Skin of body (tissue), 3 donors: ENCODE results near the gene WDCP. TPM values are rescaled to one million over a fixed set of nuclear protein-coding genes. Genes with fewer than 3 reads are reported as not detected.

ENCODE experiments used
- DNase-seq: peaks from one replicate; lab custom pipeline; 2025; lab: John Stamatoyannopoulos, UW
- small RNA-seq: library from RNA; depleted of rRNA; stranded (forward); fragments of <200 nt; gene quantifications from one replicate; pipeline ENCODE3, GENCODE V24; 2014; ENCODE audit warnings: low replicate concordance
- total RNA-seq: library from RNA; depleted of rRNA; stranded (reverse); fragments of >200 nt; gene quantifications from one replicate; pipeline ENCODE4 v1.2.3, GENCODE V29; 2014

WDCP gene
- total RNA-seq, 1 donor from 2014 or later, result 7.1 TPM

GRCh38 chr2:23994567-23994966, 52.6 kb downstream of the WDCP start:
- no peak for DNase-seq

GRCh38 chr2:23993736-23994269, 53.4 kb downstream of the WDCP start:
- DNase-seq, result no peak

GRCh38 chr2:23992931-23993330, 54.3 kb downstream of the WDCP start:
- no peak for DNase-seq

- DNase-seq, result no peak
Observed at GRCh38 chr2:23988371-23988770, 58.8 kb downstream of the WDCP start.

Small RNAs within 50 kb of the gene (small RNA-seq; reads per million reads assigned to genes)
- gene RN7SL610P (not detected), gene RNU6-370P (not detected)

Other genes with a start within 250 kb of the WDCP start
- 46.8 TPM for gene ATAD2B, start 120.3 kb downstream of the WDCP start, total RNA-seq
- 18.8 TPM for gene UBXN2A, start 106.9 kb downstream of the WDCP start, total RNA-seq
- 1.7 TPM for gene MFSD2B, start 37.3 kb downstream of the WDCP start, total RNA-seq
- 3.3 TPM for gene FKBP1B, start 2.4 kb upstream of the WDCP start, total RNA-seq
- 94.8 TPM for gene SF3B6, start 28.9 kb upstream of the WDCP start, total RNA-seq
- gene TP53I3, start 37.4 kb upstream of the WDCP start, total RNA-seq, result 25.7 TPM
- gene PFN4, start 75.9 kb upstream of the WDCP start, total RNA-seq, result 0.49 TPM
- 21.2 TPM for gene FAM228B, start 76.1 kb upstream of the WDCP start, total RNA-seq
- 0.69 TPM for gene FAM228A, start 127.7 kb upstream of the WDCP start, total RNA-seq